Psoas muscle (tissue), 8 donors: ENCODE results near the gene ANKZF1. TPM values are rescaled to one million over a fixed set of nuclear protein-coding genes. Genes with fewer than 3 reads are reported as not detected.

Experiments
- ATAC-seq, 4 donors: fragments of 200-7000 bp; cut with Tn5 transposase; one replicate each; pipeline ENCODE4 v1.9.1; 2020; ENCODE audit warnings: moderate library complexity in 3 of 4, mild to moderate bottlenecking in 2 of 4
- DNase-seq, 2 donors: peaks; one replicate each; pipeline ENCODE4 v3.0.0-alpha.2; 2020
- H3K27ac ChIP-seq: fragments of 200-600 bp; one replicate; pipeline ENCODE4 v1.8.0; 2022
- H3K27me3 ChIP-seq, 3 donors: fragments of 200-600 bp in 1 of 3; one replicate each; pipeline versions ENCODE4 v1.6.1 to v1.8.0; 2013 to 2022; ENCODE audit warnings: low read length in 2 of 3, mild to moderate bottlenecking in 2 of 3, moderate library complexity in 1 of 3; ENCODE audit not compliant: insufficient read depth in 3 of 3
- H3K36me3 ChIP-seq, 2 donors: fragments of 200-600 bp in 1 of 2; one replicate each; pipeline versions ENCODE4 v1.6.1 to v1.8.0; 2013 to 2022; ENCODE audit warnings: low read depth in 1 of 2, mild to moderate bottlenecking in 1 of 2, moderate library complexity in 1 of 2; ENCODE audit not compliant: insufficient read depth in 1 of 2
- H3K4me1 ChIP-seq: fragments of 200-600 bp; one replicate; pipeline ENCODE4 v1.8.0; 2022
- H3K4me3 ChIP-seq: fragments of 200-600 bp; one replicate; pipeline ENCODE4 v1.8.0; 2022; ENCODE audit warnings: mild to moderate bottlenecking
- H3K9me3 ChIP-seq: fragments of 200-600 bp; one replicate; pipeline ENCODE4 v1.8.0; 2022
- WGBS, 3 donors: extraction: QIAGEN DNeasy Blood & Tissue Kit; methylation state at CpG; one replicate each; pipeline versions ENCODE4 v1.1.6 to v1.1.7; 2013; 5-methylcytosine and 5-hydroxymethylcytosine counted together
- intact Hi-C, 2 donors: fragments of 100-400 bp; cut with DNase I; formaldehyde crosslinking; loops; one replicate each; pipeline versions ENCODE4 v1.11.0 to v1.14.2; 2022
- polyA plus RNA-seq, 3 donors: library from polyadenylated mRNA; stranded (reverse); fragments of 200-250 nt; gene quantifications; one replicate each; pipeline ENCODE4 v1.2.3, GENCODE V29; 2013
- total RNA-seq, 4 donors: library from RNA; stranded (reverse); fragmentation: NEBNext Ultra II Directional in 2 of 4; extraction: Animal tissue kit (Norgen Biotek cat#: 25700) in 2 of 4; gene quantifications; one replicate each; pipeline versions ENCODE4 v1.2.1 to v1.2.4, GENCODE V29; 2021 to 2023
- TF ChIP-seq, protein P1 (sequence below): fragments of 200-600 bp; IDR thresholded peaks from one replicate; pipeline ENCODE4 v1.8.0; 2022; ENCODE audit warnings: antibody characterized with exemption
- donor health status: healthy with polysubstance abuse.
- donor health status: DM: no; HTN: no; CAD: no; lungs with moderate emphysema.
- donor health status: Bipolar disorder and iron deficiency.
- donor health status: healthy.
- donor health status: DM: yes; HTN: yes; CAD: no.
- donor health status: DM: no; HTN: no; CAD: no.
- donor health status: DM: no; HTN: no; CAD: no.
- donor health status: DM: yes; HTN: yes; CAD: no.

ANKZF1 gene
- total and polyA plus RNA-seq, 7 donors = 8.7 to 29.4 (median 14.9) TPM

DNA sequence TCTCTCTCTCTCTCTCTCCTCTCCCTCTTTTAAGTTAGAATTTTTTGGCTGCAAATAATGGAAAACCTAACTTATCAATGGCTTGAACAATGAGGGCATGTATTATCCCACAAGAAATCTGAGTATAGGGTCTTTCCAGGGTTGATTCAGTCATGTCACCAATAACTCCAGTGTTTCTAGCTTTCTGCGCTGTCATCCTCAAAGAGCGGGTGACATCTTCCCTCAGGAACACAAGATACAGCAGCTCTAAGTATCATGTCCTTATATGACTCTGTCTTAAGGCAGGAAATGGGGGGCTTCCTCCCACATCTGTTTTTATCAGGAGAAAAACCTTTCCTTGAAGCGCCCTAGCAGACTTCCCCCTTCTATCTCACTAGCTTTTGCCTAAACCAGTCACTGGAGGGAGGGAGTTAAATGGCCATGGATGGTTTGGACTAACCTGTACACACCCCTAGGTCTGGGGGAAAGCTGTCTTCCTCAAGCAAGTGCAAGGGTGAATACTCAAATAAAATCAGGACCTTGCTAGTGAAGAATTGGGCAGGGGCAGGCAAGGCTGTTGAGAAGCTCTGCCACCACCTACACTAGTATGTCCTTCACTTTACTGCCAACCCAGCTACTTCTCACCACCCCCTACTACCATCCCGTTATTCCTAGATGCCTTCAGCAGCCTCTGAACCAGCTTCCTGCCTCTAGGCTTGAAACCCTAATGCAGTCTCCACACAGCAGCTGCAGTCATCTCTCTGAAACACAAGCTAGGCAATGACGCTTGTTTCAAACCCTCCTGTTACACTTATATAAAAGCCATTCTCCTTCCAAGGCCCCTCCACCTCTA, 31.6 kb downstream of the ANKZF1 start:
- intact Hi-C loops = no loop called here
- H3K36me3 ChIP-seq = no peaks in the 10 kb centered on the region
- H3K9me3 ChIP-seq = no peaks in the 10 kb centered on the region
- H3K27me3 ChIP-seq = no peaks in the 10 kb centered on the region
- no peak overlapping the region for H3K27ac ChIP-seq
- DNase-seq (no peak), ATAC-seq (no peak)
- H3K4me3 ChIP-seq = no peak overlapping the region
- 56 to 60% (median 56%) methylated on average over 5 of the region's 5 CpGs for WGBS, 3 donors
- no peaks in the 10 kb centered on the region for H3K4me1 ChIP-seq
- TF ChIP-seq, protein P1, sequence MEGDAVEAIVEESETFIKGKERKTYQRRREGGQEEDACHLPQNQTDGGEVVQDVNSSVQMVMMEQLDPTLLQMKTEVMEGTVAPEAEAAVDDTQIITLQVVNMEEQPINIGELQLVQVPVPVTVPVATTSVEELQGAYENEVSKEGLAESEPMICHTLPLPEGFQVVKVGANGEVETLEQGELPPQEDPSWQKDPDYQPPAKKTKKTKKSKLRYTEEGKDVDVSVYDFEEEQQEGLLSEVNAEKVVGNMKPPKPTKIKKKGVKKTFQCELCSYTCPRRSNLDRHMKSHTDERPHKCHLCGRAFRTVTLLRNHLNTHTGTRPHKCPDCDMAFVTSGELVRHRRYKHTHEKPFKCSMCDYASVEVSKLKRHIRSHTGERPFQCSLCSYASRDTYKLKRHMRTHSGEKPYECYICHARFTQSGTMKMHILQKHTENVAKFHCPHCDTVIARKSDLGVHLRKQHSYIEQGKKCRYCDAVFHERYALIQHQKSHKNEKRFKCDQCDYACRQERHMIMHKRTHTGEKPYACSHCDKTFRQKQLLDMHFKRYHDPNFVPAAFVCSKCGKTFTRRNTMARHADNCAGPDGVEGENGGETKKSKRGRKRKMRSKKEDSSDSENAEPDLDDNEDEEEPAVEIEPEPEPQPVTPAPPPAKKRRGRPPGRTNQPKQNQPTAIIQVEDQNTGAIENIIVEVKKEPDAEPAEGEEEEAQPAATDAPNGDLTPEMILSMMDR = no peak

GRCh38 chr2:219266232-219266631, 36.6 kb downstream of the ANKZF1 start:
- 72 to 74% (median 73%) methylated on average over 5 of the region's 5 CpGs for WGBS, 3 donors
- intact Hi-C loops = no loop called here
- H3K27me3 ChIP-seq = no peaks in the 10 kb centered on the region
- H3K36me3 ChIP-seq = no peaks in the 10 kb centered on the region
- TF ChIP-seq, protein P1 = no peak
- no peak overlapping the region for H3K4me3 ChIP-seq
- DNase-seq = no peak
- H3K9me3 ChIP-seq = no peaks in the 10 kb centered on the region
- H3K27ac ChIP-seq = no peak overlapping the region
- no peaks in the 10 kb centered on the region for H3K4me1 ChIP-seq
- ATAC-seq = no peak

GRCh38 chr2:219266886-219267285, 37.3 kb downstream of the ANKZF1 start:
- H3K4me3 ChIP-seq = no peak overlapping the region
- H3K36me3 ChIP-seq = no peaks in the 10 kb centered on the region
- no peak for DNase-seq
- H3K27ac ChIP-seq = no peak overlapping the region
- intact Hi-C loops = no loop called here
- TF ChIP-seq, protein P1 = no peak
- 75 to 87% (median 83%) methylated on average over 1 of the region's 1 CpG for WGBS, 3 donors
- no peaks in the 10 kb centered on the region for H3K27me3 ChIP-seq
- H3K4me1 ChIP-seq = no peaks in the 10 kb centered on the region
- H3K9me3 ChIP-seq = no peaks in the 10 kb centered on the region
- ATAC-seq = no peak

- TF ChIP-seq, protein P1 = no peak
- DNase-seq (no peak), ATAC-seq (no peak)
- no peaks in the 10 kb centered on the region for H3K27me3 ChIP-seq
- 73 to 80% (median 75%) methylated on average over 2 of the region's 2 CpGs for WGBS, 3 donors
- no peak overlapping the region for H3K27ac ChIP-seq
- H3K4me1 ChIP-seq = no peaks in the 10 kb centered on the region
- no peaks in the 10 kb centered on the region for H3K9me3 ChIP-seq
- intact Hi-C loops = no loop called here
- no peak overlapping the region for H3K4me3 ChIP-seq
- no peaks in the 10 kb centered on the region for H3K36me3 ChIP-seq
Measured at GRCh38 chr2:219268294-219268693, 38.7 kb downstream of the ANKZF1 start.
